HPDE6-E6E7 (cell line): ENCODE results near the gene TNNT3.
"Not testable (repeated sequence)": the region's sequence is repeated elsewhere in the genome, so short reads cannot be mapped to it uniquely, and the experiment has no call there.

Experiments
- DNase-seq: peaks from one replicate; pipeline ENCODE4 v3.0.0; 2011; ENCODE audit warnings: missing footprints; ENCODE audit errors: extremely low spot score

The TNNT3 gene

GRCh38 chr11:1919391-1920127 is at the start of gene TNNT3:
Gene TNNT3 (plus strand): TSS chr11:1919703. CDS start chr11:1922875, 3,172 bp downstream.
- DNase-seq = no peak

- no peak for DNase-seq
Observed at GRCh38 chr11:1870326-1870696, 49.2 kb upstream of the TNNT3 start.

- DNase-seq = no peak
Observed at GRCh38 chr11:1870721-1871466, 48.6 kb upstream of the TNNT3 start.

GRCh38 chr11:1871531-1871930 is 48.0 kb upstream of the TNNT3 start:
- no peak for DNase-seq

GRCh38 chr11:1872267-1872985 is 47.1 kb upstream of the TNNT3 start:
- DNase-seq = no peak

GRCh38 chr11:1873048-1873812 is 46.3 kb upstream of the TNNT3 start:
- peak; percentile 71 for DNase-seq

- DNase-seq = not testable (repeated sequence)
Observed at GRCh38 chr11:1873813-1874150, 45.7 kb upstream of the TNNT3 start.

- DNase-seq = not testable (repeated sequence)
Observed at GRCh38 chr11:1874441-1875092, 44.9 kb upstream of the TNNT3 start.

- no peak for DNase-seq
Observed at GRCh38 chr11:1875093-1875850, 44.2 kb upstream of the TNNT3 start.

GRCh38 chr11:1875851-1876301 is 43.6 kb upstream of the TNNT3 start:
- DNase-seq = not testable (repeated sequence)

- DNase-seq = no peak
Observed at GRCh38 chr11:1876361-1877063, 43.0 kb upstream of the TNNT3 start.

- DNase-seq = no peak
Observed at GRCh38 chr11:1877211-1878136, 42.0 kb upstream of the TNNT3 start.

GRCh38 chr11:1878137-1879031 is 41.1 kb upstream of the TNNT3 start:
- DNase-seq = no peak

GRCh38 chr11:1879342-1879940 is 40.1 kb upstream of the TNNT3 start:
- DNase-seq = no peak

GRCh38 chr11:1879941-1880720 is 39.4 kb upstream of the TNNT3 start:
- no peak for DNase-seq

- DNase-seq = no peak
Observed at GRCh38 chr11:1880746-1881441, 38.6 kb upstream of the TNNT3 start.
